ENCODE results near the gene PSME1. TPM values are rescaled to one million over a fixed set of nuclear protein-coding genes. Genes with fewer than 3 reads are reported as not detected.

Gene PSME1
- total and polyA plus RNA-seq, 2 of the 4 experiments (the other 2 are of a cell fraction), result 42.8 to 106 TPM

- Histone ChIP-seq H3K27me3 (ENCODE audit: control insufficient read depth, insufficient read depth, low read length) (no peaks in the 10 kb centered on the region), H3K4me2 (ENCODE audit: low read depth, low read length) (peak overlapping the region; percentile 89), H3K4ac (ENCODE audit: low read depth, low read length) (peak overlapping the region; percentile 86), H3K23ac (ENCODE audit: low read depth, low read length) (peak overlapping the region; percentile 33; the same call in 1 of the 2 replicates), H3K9me3 (ENCODE audit: control insufficient read depth, insufficient read depth, low read length) (no peaks in the 10 kb centered on the region), H3K14ac (replicated peaks; ENCODE audit: low read depth, low read length) (peak overlapping the region; percentile 62), H2AK9ac (replicated peaks; ENCODE audit: low read depth, low read length, poor library complexity) (peak overlapping the region; percentile 79), H3K36me3 (ENCODE audit: control insufficient read depth, insufficient read depth, low read length) (peaks cover 18% of the 10 kb centered on the region), H2BK120ac (ENCODE audit: low read depth, low read length) (peak overlapping the region; percentile 36; the same call in 1 of the 2 replicates), H3K27ac (ENCODE audit: insufficient read depth, low read length) (peak overlapping the region; percentile 20; the same call in 1 of the 2 replicates), H2BK5ac (ENCODE audit: low read depth, low read length, poor library complexity, severe bottlenecking) (peak overlapping the region; percentile 28), H2BK15ac (ENCODE audit: low read depth, low read length) (peak overlapping the region; percentile 12; the same call in 1 of the 3 replicates), H4K20me1 (ENCODE audit: insufficient read depth, low read length) (no peaks in the 10 kb centered on the region), H3K9me1 (ENCODE audit: insufficient read depth, low read length) (peaks cover 8% of the 10 kb centered on the region; the same call in 1 of the 2 replicates), H4K5ac (ENCODE audit: low read depth, low read length) (peak overlapping the region; percentile 81), H2AK5ac (ENCODE audit: low read depth, low read length) (no peak overlapping the region), H4K8ac (ENCODE audit: low read depth in 2 of 2, low read length in 2 of 2) (peak overlapping the region; percentile 35 to 86; a peak in 3 of 4 replicates), H3K18ac (ENCODE audit: low read depth, low read length) (peak overlapping the region; percentile 49; the same call in 1 of the 2 replicates), H3K56ac (ENCODE audit: extremely low read depth, insufficient read depth, low read length) (peak overlapping the region; percentile 38; the same call in 1 of the 2 replicates), H3K79me1 (ENCODE audit: low read depth in 1 of 2, low read length in 2 of 2) (peaks cover 10 to 16% of the 10 kb centered on the region in 2 experiments; a peak in 2 of 4 replicates), H3K9ac (ENCODE audit: low read depth, low read length) (peak overlapping the region; percentile 54), H4K91ac (ENCODE audit: insufficient read depth, low read depth, low read length) (peak overlapping the region; percentile 40), H2AFZ (replicated peaks; ENCODE audit: low read length, poor library complexity) (peak overlapping the region; percentile 94), H3K4me3 (ENCODE audit: insufficient read depth, low read depth, low read length) (peak overlapping the region; percentile 74), H3K4me1 (ENCODE audit: control insufficient read depth, insufficient read depth, low read length) (peaks cover 3% of the 10 kb centered on the region; the same call in 1 of the 2 replicates), H2BK20ac (ENCODE audit: low read depth, low read length) (no peak overlapping the region)
- DNase-seq (no peak), ATAC-seq (ENCODE audit: low read depth) (no peak)
- ChIA-PET POLR2A (ENCODE audit: unreplicated experiment) (no interaction called here), CTCF (interaction anchor here (0.5 kb wide), 1 partner anchor 181 kb away, joined by 3 read pairs; no protein-coding TSS in a partner anchor)
- in situ Hi-C loops (cut with MboI; ENCODE audit: low sequenced_read_pairs), result no loop called here
- 0% methylated on average over 2 of the region's 14 CpGs; no CpG with 5 or more reads in 1 of the 2 experiments for WGBS, 2 experiments (ENCODE audit: extremely low coverage in 2 of 2, insufficient read length in 1 of 2)
- intact Hi-C loops (cut with micrococcal nuclease), result loop anchor here (2.0 kb wide), 1 partner anchor 25 kb away; the partner anchor contains the start of gene EMC9
- no peak for TF ChIP-seq NFE2L2 (IDR thresholded peaks at IDR 0.05; ENCODE audit: low read depth, low read length)
- no peak for TF ChIP-seq CHD1 (IDR thresholded peaks at IDR 0.05; ENCODE audit: low read depth, low read length)
- no peak for TF ChIP-seq ELK1 (IDR thresholded peaks at IDR 0.05; ENCODE audit: borderline replicate concordance, low read depth, low read length)
- no peak for TF ChIP-seq MXI1 (IDR thresholded peaks at IDR 0.05; ENCODE audit: borderline replicate concordance, low read depth, low read length)
- TF ChIP-seq POLR2A (IDR thresholded peaks at IDR 0.05; ENCODE audit: low read depth, low read length), result no peak
- no peak for TF ChIP-seq FOS (IDR thresholded peaks at IDR 0.05; ENCODE audit: low read depth, low read length)
- no peak for TF ChIP-seq RFX5 (IDR thresholded peaks at IDR 0.05; ENCODE audit: low read depth, low read length)
- TF ChIP-seq CTCF (conservative IDR thresholded peaks at IDR 0.05; ENCODE audit: low read depth, low read length), result no peak
- no peak for TF ChIP-seq MAZ (IDR thresholded peaks at IDR 0.05; ENCODE audit: borderline replicate concordance, low read depth, low read length)
- TF ChIP-seq RCOR1 (IDR thresholded peaks at IDR 0.05; ENCODE audit: insufficient replicate concordance, low read length), result no peak
- TF ChIP-seq BHLHE40 (IDR thresholded peaks at IDR 0.05; ENCODE audit: low read depth, low read length), result no peak
- TF ChIP-seq MAFK (IDR thresholded peaks at IDR 0.05; ENCODE audit: low read depth, low read length), result no peak
- TSS peak; percentile 44 for BruUV-seq (replicated peaks)
- dilution Hi-C loops (cut with HindIII; ENCODE audit: low sequenced_read_pairs, unreplicated experiment), result no loop called here
Measured at GRCh38 chr14:24115422-24116127, 20.4 kb upstream of the PSME1 start.

Data from IMR-90 (cell line).